Calu3 (cell line): Measurements from ENCODE around the gene NEU2. TPM values are rescaled to one million over a fixed set of nuclear protein-coding genes. Genes with fewer than 3 reads are reported as not detected.

Experiments used
- BruUV-seq: library from RNA; stranded (reverse); fragments of 400-500 nt; replicated peaks from 2 replicates; lab custom pipeline; 2021; lab: Mats Ljungman, UMichigan
- CTCF ChIA-PET: fragments of 300-600 bp; sonication (Branson Sonifier 250); formaldehyde crosslinking; loops from one replicate; lab custom pipeline; 2022; ENCODE audit warnings: antibody characterized with exemption; lab: Charles Lee
- DNase-seq: peaks from one replicate; pipeline ENCODE4 v3.0.0; 2022
- H3K27ac Mint-ChIP-seq: one replicate; pipeline ENCODE4 v1.8.0; 2022; ENCODE audit warnings: mixed read lengths; ENCODE audit not compliant: unreplicated experiment
- H3K27me3 Mint-ChIP-seq: one replicate; pipeline ENCODE4 v1.8.0; 2022; ENCODE audit warnings: mixed read lengths; ENCODE audit not compliant: unreplicated experiment
- H3K36me3 Mint-ChIP-seq: one replicate; pipeline ENCODE4 v1.8.0; 2022; ENCODE audit warnings: mild to moderate bottlenecking, moderate library complexity, mixed read lengths; ENCODE audit not compliant: insufficient read depth, unreplicated experiment
- H3K4me1 Mint-ChIP-seq: one replicate; pipeline ENCODE4 v1.8.0; 2022; ENCODE audit warnings: mild to moderate bottlenecking, low read depth, mixed read lengths; ENCODE audit not compliant: unreplicated experiment
- H3K4me3 Mint-ChIP-seq: one replicate; pipeline ENCODE4 v1.8.0; 2022; ENCODE audit warnings: mild to moderate bottlenecking, low read depth, moderate library complexity, mixed read lengths; ENCODE audit not compliant: unreplicated experiment
- H3K9me3 Mint-ChIP-seq: one replicate; pipeline ENCODE4 v1.8.0; 2022; ENCODE audit warnings: low read depth, mixed read lengths; ENCODE audit not compliant: unreplicated experiment
- CTCF ChIP-seq: fragments of 200-600 bp; IDR thresholded peaks from one replicate; pipeline ENCODE4 v1.8.0; 2022; ENCODE audit warnings: antibody characterized with exemption; ENCODE audit not compliant: unreplicated experiment
- intact Hi-C: fragments of 100-400 bp; cut with micrococcal nuclease; formaldehyde crosslinking; loops from one replicate; pipeline ENCODE4 v1.10.0; 2022; ENCODE audit not compliant: unreplicated experiment
- total RNA-seq: library from RNA; stranded (reverse); gene quantifications from 2 replicates; pipeline ENCODE4 v1.2.3, GENCODE V29; 2022

NEU2 gene
- total RNA-seq, 1 experiment from 2014 or later = not detected

DNA sequence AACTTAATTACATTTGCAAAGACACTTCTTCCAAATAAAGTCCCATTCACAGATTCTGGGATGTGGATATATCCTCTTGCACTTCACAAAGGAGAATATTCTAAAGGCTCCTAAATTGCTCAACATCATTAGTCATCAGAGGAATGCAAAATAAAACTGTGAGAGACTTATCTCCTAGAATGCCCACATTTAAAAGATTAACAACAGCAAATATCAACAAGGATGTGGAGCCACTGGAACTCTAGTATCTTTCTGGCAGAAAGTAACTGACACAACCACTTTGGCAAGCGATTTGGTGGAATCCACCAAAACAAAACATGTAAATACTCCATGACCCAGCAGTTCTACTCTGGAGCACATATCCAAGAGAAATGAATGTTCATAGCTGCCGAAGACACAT, 4.6 kb downstream of the NEU2 start:
- DNase-seq = no peak
- BruUV-seq = no TSS peak
- Mint-ChIP-seq H3K27ac (no peak overlapping the region), H3K4me1 (no peaks in the 10 kb centered on the region), H3K9me3 (peaks cover 3% of the 10 kb centered on the region), H3K4me3 (no peak overlapping the region), H3K27me3 (peaks cover 26% of the 10 kb centered on the region), H3K36me3 (no peaks in the 10 kb centered on the region)
- no peak for TF ChIP-seq CTCF
- intact Hi-C loops = no loop called here
- CTCF ChIA-PET = no interaction called here

DNA sequence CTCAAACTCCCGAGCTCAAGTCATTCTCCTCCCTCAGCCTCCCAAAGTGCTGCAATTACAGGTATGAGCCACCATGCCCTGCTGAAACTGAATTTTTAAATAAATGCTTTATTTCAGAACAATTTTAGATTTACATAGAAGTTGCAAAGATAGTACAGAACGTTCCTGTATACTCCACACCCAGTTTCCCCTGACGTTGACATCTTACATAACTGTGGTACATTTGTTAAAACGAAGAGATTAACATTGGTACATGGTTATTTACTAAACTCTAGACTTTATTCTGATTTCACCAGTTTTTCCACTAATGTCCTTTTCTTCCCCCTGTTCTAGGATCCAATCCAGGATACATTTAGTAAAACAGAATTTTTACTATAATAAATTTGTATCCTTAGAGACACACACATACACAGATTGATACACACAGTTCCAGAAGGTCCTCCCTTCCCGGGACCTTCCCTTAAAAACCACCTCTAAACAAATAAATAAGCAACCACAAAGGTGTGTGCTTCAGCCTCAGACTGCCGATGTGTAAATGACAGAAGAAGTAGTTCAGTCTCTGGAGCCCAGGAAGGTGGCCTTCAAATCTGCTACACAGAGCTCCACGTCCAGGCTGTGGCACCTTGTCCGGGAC, 6.9 kb downstream of the NEU2 start:
- H3K27me3 Mint-ChIP-seq = peaks cover 49% of the 10 kb centered on the region
- CTCF ChIA-PET = no interaction called here
- intact Hi-C loops = no loop called here
- H3K9me3 Mint-ChIP-seq = peaks cover 3% of the 10 kb centered on the region
- H3K27ac Mint-ChIP-seq = no peak overlapping the region
- TF ChIP-seq CTCF = no peak
- no peaks in the 10 kb centered on the region for H3K36me3 Mint-ChIP-seq
- no peak overlapping the region for H3K4me3 Mint-ChIP-seq
- no TSS peak for BruUV-seq
- DNase-seq = no peak
- H3K4me1 Mint-ChIP-seq = no peaks in the 10 kb centered on the region

- no TSS peak for BruUV-seq
- H3K27me3 Mint-ChIP-seq = peaks cover 55% of the 10 kb centered on the region
- no peak for TF ChIP-seq CTCF
- intact Hi-C loops = no loop called here
- no peak overlapping the region for H3K27ac Mint-ChIP-seq
- H3K36me3 Mint-ChIP-seq = no peaks in the 10 kb centered on the region
- CTCF ChIA-PET = interaction anchor here (0.5 kb wide), 1 partner anchor 434 kb away, joined by 3 read pairs; no protein-coding TSS in a partner anchor
- H3K9me3 Mint-ChIP-seq = peaks cover 3% of the 10 kb centered on the region
- H3K4me1 Mint-ChIP-seq = no peaks in the 10 kb centered on the region
- H3K4me3 Mint-ChIP-seq = no peak overlapping the region
- no peak for DNase-seq
These were observed 7.5 kb downstream of the NEU2 start for GRCh38 chr2:233039846-233040530.

GRCh38 chr2:233040571-233040970, 8.1 kb downstream of the NEU2 start:
- CTCF ChIA-PET = interaction anchor here (0.5 kb wide), 1 partner anchor 435 kb away, joined by 3 read pairs; no protein-coding TSS in a partner anchor
- no peak for DNase-seq
- Mint-ChIP-seq H3K4me3 (no peak overlapping the region), H3K27me3 (peaks cover 61% of the 10 kb centered on the region), H3K27ac (no peak overlapping the region), H3K36me3 (no peaks in the 10 kb centered on the region), H3K9me3 (peaks cover 3% of the 10 kb centered on the region), H3K4me1 (no peaks in the 10 kb centered on the region)
- no peak for TF ChIP-seq CTCF
- BruUV-seq = no TSS peak
- intact Hi-C loops = no loop called here
